ENCODE data around the gene ZFPM1. TPM values are rescaled to one million over a fixed set of nuclear protein-coding genes. Genes with fewer than 3 reads are reported as not detected.

ZFPM1 gene
- total and polyA plus RNA-seq, 12 donors: 0.37 to 23.8 (median 3.5) TPM

- DNase-seq: peak in 1 of 7 donors; percentile 30
- Histone ChIP-seq H3K9me3 (replicated peaks in 1 of 3) (no peaks in the 10 kb centered on the region), H3K4me3 (no peak overlapping the region), H3K4me1 (replicated peaks in 1 of 2) (peaks cover 0 to 7% of the 10 kb centered on the region in 2 donors), H3K27me3 (no peaks in the 10 kb centered on the region), H3K27ac (peak overlapping the region in 1 of 5 donors; percentile 30), H3K36me3 (replicated peaks in 1 of 2) (no peaks in the 10 kb centered on the region)
- intact Hi-C loops (cut with DNase I): no loop called here
- TF ChIP-seq CTCF (IDR thresholded peaks at IDR 0.05): no peak
- TF ChIP-seq POLR2A (IDR thresholded peaks at IDR 0.05): no peak
- 78 to 91% (median 83%) methylated on average over 20 to 39 of the region's 39 CpGs for WGBS, 4 donors
These were observed 26.1 kb downstream of the ZFPM1 start for GRCh38 chr16:88478889-88479792.

GRCh38 chr16:88479793-88480760 is 27.0 kb downstream of the ZFPM1 start:
- H3K4me1 ChIP-seq (replicated peaks in 1 of 2): peaks cover 0 to 7% of the 10 kb centered on the region in 2 donors
- intact Hi-C loops (cut with DNase I): no loop called here
- H3K36me3 ChIP-seq (replicated peaks in 1 of 2): no peaks in the 10 kb centered on the region
- no peak overlapping the region for H3K4me3 ChIP-seq
- no peak overlapping the region for H3K27ac ChIP-seq
- no peaks in the 10 kb centered on the region for H3K9me3 ChIP-seq (replicated peaks in 1 of 3)
- H3K27me3 ChIP-seq: no peaks in the 10 kb centered on the region
- peak in 2 of 7 donors; percentile 23 to 72 for DNase-seq
- TF ChIP-seq POLR2A (IDR thresholded peaks at IDR 0.05) (no peak), CTCF (IDR thresholded peaks at IDR 0.05) (no peak)
- WGBS, 4 donors: 65 to 82% (median 72%) methylated on average over 21 to 28 of the region's 28 CpGs

GRCh38 chr16:88480829-88481228 is 27.7 kb downstream of the ZFPM1 start:
- no peaks in the 10 kb centered on the region for H3K9me3 ChIP-seq (replicated peaks in 1 of 3)
- H3K4me1 ChIP-seq (replicated peaks in 1 of 2): peaks cover 0 to 7% of the 10 kb centered on the region in 2 donors
- no peak overlapping the region for H3K4me3 ChIP-seq
- intact Hi-C loops (cut with DNase I): no loop called here
- no peaks in the 10 kb centered on the region for H3K36me3 ChIP-seq (replicated peaks in 1 of 2)
- no peak for TF ChIP-seq CTCF (IDR thresholded peaks at IDR 0.05)
- TF ChIP-seq POLR2A (IDR thresholded peaks at IDR 0.05): no peak
- H3K27ac ChIP-seq: no peak overlapping the region
- no peaks in the 10 kb centered on the region for H3K27me3 ChIP-seq
- WGBS, 4 donors: 74 to 84% (median 78%) methylated on average over 16 to 19 of the region's 19 CpGs
- no peak for DNase-seq

- WGBS, 4 donors: 81 to 96% (median 83%) methylated on average over 4 to 9 of the region's 9 CpGs
- intact Hi-C loops (cut with DNase I): no loop called here
- Histone ChIP-seq H3K36me3 (replicated peaks in 1 of 2) (no peaks in the 10 kb centered on the region), H3K4me1 (replicated peaks in 1 of 2) (peaks cover 0 to 7% of the 10 kb centered on the region in 2 donors), H3K27ac (no peak overlapping the region), H3K9me3 (replicated peaks in 1 of 3) (no peaks in the 10 kb centered on the region), H3K4me3 (no peak overlapping the region), H3K27me3 (no peaks in the 10 kb centered on the region)
- DNase-seq: no peak
- TF ChIP-seq CTCF (IDR thresholded peaks at IDR 0.05): no peak
- no peak for TF ChIP-seq POLR2A (IDR thresholded peaks at IDR 0.05)
These were observed 28.8 kb downstream of the ZFPM1 start for GRCh38 chr16:88481851-88482250.
